ENCODE results near the gene UBE2D1. TPM values are rescaled to one million over a fixed set of nuclear protein-coding genes. Genes with fewer than 3 reads are reported as not detected.

The UBE2D1 gene
- total RNA-seq = 6.4 and 11.1 TPM in 2 replicates

DNA sequence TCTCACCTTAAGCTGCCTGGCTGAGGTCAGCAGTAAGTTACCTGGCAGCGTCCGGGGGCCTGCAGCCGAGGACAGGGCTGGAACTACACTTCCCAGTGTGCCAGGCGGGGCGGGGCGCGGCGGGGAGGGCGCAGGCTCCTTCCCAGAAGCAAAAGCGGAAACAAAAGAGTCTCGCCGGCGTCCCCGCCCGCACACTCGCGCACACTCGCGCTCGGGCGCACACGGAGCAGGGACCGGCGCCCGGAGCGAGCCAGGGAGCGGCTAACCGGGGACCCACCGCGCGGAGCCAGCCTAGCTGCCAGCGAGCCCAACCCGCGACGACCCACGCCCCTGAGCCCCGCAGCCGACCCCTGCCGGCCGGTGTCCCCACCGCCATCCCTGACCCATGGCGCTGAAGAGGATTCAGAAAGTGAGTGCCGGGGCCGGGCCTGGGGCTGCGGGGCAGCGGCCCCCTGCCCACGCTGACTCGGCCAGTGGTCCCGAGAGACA, at the start of gene UBE2D1:
Gene UBE2D1, plus strand, starts transcription at position 190 of the 489 bp plus-strand sequence. Its CDS starts 196 bp downstream, at position 386.

DNA sequence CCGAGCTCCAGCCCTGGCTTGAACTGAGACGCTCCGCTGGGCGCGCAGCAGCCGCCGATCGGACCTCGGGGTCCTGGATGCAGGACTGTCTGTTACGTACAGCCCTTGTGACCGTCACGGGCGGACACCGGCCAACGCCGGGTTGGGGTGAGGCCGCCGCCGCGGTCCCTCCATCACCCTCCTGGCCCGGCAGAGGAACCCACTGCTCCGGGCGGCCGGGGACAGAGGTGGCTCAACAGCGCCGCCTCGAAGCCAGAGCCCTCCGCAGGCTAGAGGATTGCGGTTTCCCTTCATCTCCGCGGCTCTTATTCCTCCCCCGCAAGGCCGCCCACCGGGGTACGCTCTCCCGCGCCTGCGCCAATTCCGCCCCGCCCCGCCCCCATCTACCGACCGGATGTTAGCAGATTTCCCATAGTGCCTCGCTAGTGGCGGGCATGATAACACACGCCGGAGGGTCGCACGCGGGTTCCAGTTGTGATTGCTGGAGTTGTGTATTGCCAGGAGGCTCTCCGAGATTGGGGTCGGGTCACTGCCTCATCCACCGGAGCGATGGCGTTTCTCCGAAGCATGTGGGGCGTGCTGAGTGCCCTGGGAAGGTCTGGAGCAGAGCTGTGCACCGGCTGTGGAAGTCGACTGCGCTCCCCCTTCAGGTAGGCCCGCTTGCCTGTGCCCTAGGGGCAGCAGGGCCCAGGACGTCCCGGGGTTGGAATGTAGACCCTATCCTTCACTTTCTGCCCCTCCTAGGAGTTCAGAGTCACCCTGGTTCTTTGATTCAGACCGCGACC, 50.4 kb downstream of the UBE2D1 start, which contains the start of gene TFAM:
Gene TFAM, plus strand, starts transcription at position 412 of the 785 bp plus-strand sequence. Its CDS starts 138 bp downstream, at position 550.

Other genes with a start within 250 kb of the UBE2D1 start
- 7.0 and 7.2 TPM in 2 replicates for gene IPMK, start 67.1 kb upstream of the UBE2D1 start, total RNA-seq
- 28.7 and 40.7 TPM in 2 replicates for gene CISD1, start 65.8 kb upstream of the UBE2D1 start, total RNA-seq
- gene TFAM, start 50.4 kb downstream of the UBE2D1 start, total RNA-seq = 29.6 and 34.0 TPM in 2 replicates
- 1.9 and 42.2 TPM in 2 replicates for gene BICC1, start 177.9 kb downstream of the UBE2D1 start, total RNA-seq